ENCODE data around the gene SRP19.
A peak's percentile ranks its signal among the peaks of the same experiment; 100 is the strongest.

The SRP19 gene

DNA sequence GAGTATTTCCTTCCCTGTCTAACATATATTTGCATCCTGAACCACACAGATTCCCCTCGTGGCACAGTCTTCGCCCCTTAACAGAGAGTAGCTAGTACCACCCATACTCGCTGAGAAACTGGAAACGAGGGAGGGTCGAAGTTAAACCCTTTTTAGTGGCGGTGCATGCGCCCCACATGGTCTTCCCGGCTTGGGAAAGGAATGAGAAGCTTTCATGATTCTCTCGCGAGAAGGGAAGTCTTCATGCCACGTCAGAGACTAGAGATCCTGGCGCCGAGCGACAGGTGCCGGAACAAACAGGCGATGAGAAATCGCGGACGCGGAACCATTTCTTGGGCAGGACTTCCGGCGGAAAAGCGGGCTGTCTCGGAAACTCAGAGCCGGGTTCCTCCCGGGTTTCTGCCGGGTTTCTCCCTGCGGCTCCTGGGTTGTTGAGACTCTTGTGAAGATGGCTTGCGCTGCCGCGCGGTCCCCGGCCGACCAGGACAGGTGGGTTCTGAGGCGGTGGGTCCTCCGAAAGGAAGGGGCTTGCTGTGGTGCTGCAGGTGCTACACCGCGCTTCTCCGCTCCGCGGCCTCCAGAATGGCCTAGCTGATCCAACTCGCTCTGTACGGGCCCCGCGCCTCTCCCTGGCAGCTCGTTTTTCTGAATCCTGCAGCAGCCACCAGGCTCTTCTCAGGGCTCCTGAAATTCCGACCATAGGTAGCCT is at the start of gene SRP19:
Gene SRP19, plus strand, starts transcription at position 359 of the 709 bp plus-strand sequence. Its CDS starts 90 bp downstream, at position 449.
- DNase-seq (ENCODE audit: extremely low read depth, low read depth): peak; percentile 95
- TF ChIP-seq, protein P1, sequence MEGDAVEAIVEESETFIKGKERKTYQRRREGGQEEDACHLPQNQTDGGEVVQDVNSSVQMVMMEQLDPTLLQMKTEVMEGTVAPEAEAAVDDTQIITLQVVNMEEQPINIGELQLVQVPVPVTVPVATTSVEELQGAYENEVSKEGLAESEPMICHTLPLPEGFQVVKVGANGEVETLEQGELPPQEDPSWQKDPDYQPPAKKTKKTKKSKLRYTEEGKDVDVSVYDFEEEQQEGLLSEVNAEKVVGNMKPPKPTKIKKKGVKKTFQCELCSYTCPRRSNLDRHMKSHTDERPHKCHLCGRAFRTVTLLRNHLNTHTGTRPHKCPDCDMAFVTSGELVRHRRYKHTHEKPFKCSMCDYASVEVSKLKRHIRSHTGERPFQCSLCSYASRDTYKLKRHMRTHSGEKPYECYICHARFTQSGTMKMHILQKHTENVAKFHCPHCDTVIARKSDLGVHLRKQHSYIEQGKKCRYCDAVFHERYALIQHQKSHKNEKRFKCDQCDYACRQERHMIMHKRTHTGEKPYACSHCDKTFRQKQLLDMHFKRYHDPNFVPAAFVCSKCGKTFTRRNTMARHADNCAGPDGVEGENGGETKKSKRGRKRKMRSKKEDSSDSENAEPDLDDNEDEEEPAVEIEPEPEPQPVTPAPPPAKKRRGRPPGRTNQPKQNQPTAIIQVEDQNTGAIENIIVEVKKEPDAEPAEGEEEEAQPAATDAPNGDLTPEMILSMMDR (IDR thresholded peaks at IDR 0.05; ENCODE audit: low read depth, low read length, missing control alignments): no peak
- H3K4me3 ChIP-seq (replicated peaks; ENCODE audit: low read depth, low read length): peak within 1 kb of the TSS; percentile 95

DNA sequence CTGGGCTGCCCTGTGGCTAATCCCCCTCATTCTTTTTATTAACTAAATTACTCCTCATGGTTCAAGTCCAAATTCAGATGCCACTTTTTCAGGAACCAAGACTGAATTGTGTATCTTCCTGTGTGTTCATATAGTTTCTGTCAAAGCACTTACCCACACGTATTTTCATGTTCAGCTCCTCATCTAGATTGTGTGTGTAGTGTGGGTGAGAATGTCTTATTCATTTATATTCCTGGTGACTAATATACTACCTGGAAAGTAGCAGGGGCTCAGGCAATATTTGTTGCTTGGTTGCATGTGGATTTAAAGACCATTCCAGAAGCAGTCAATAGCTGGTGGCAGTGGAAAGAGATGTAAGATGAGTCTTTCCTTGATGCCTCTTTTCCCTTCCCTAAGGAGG is 48.5 kb upstream of the SRP19 start:
- no peak overlapping the region for H3K4me3 ChIP-seq (replicated peaks; ENCODE audit: low read depth, low read length)
- DNase-seq (ENCODE audit: extremely low read depth, low read depth): no peak
- TF ChIP-seq, protein P1 (IDR thresholded peaks at IDR 0.05; ENCODE audit: low read depth, low read length, missing control alignments): no peak

DNA sequence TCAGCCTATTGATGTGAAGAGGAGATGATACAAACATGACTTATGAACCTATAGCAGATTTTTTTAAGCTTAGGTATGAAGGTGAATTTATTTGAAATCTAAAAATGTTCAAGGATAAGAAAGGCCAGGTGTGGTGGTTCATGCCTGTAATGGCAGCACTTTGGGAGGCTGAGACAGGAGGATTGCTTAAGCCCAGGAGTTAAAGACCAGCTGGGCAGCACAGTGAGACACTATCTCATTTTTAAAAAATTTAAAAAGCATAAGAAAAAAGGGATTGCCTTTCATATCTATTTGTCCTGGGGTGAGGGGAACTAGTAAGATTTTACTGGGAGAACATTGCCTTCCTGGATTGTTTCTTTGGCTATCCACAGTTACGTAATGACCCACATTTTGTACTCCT is 40.8 kb upstream of the SRP19 start:
- H3K4me3 ChIP-seq (replicated peaks; ENCODE audit: low read depth, low read length): no peak overlapping the region
- DNase-seq (ENCODE audit: extremely low read depth, low read depth): no peak
- TF ChIP-seq, protein P1 (IDR thresholded peaks at IDR 0.05; ENCODE audit: low read depth, low read length, missing control alignments): no peak

DNA sequence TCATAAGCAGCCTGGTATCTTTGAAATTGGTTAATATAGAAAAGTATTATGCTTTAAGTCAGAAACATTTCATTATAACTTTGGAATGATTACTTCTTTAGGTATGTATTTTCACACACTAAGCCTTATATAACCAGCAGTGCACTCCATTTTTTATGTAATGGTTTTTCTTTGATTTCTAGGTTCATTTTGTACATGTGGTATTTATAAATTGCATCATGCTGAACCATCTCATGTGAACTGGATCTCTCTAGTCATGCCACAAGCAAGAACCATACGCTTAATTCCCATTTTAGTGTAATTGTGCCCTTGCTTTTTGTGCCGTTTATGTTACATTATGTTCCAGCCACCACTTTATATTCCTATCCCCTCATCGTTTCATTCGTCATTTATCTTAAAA is 38.6 kb upstream of the SRP19 start:
- no peak for DNase-seq (ENCODE audit: extremely low read depth, low read depth)
- TF ChIP-seq, protein P1 (IDR thresholded peaks at IDR 0.05; ENCODE audit: low read depth, low read length, missing control alignments): no peak
- H3K4me3 ChIP-seq (replicated peaks; ENCODE audit: low read depth, low read length): no peak overlapping the region

DNA sequence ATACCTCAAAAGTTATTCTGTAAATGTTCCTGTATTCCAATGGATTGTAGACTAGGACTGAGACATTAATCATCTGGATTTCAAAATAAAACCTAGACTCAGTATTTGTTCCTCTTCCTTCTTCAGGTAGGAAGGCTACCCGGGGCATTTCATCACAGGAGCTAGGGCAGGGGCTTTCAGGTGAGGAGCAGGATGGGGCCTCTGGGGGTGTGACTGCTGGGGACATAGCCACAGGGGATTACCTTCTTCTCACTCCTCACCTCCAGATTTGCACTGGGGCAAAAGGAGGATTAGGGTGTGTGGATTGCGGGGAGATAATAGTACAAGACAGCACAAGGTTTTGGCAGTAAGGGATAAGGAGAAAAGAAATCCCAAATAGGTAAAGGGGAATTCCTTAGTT is 37.9 kb upstream of the SRP19 start:
- H3K4me3 ChIP-seq (replicated peaks; ENCODE audit: low read depth, low read length): no peak overlapping the region
- DNase-seq (ENCODE audit: extremely low read depth, low read depth): no peak
- TF ChIP-seq, protein P1 (IDR thresholded peaks at IDR 0.05; ENCODE audit: low read depth, low read length, missing control alignments): no peak

DNA sequence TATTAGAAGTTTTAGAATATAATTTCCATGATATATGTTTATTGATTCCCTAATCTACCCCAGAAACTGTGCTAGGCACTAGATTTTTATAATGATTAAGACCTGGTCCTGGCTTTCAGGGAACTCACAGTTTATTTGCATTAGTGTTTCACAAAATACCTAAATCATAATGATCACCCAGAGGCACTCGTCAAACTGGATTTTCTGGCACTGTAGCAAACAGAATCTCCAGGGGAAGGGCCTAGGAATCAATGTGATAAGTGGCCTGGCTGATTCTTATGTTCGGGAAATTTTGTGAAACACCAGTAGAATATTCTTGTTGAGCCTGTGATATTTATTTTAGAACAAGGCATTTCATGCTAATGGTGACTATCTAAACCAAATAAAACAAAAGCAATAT is 37.4 kb upstream of the SRP19 start:
- TF ChIP-seq, protein P1 (IDR thresholded peaks at IDR 0.05; ENCODE audit: low read depth, low read length, missing control alignments): no peak
- H3K4me3 ChIP-seq (replicated peaks; ENCODE audit: low read depth, low read length): no peak overlapping the region
- no peak for DNase-seq (ENCODE audit: extremely low read depth, low read depth)

DNA sequence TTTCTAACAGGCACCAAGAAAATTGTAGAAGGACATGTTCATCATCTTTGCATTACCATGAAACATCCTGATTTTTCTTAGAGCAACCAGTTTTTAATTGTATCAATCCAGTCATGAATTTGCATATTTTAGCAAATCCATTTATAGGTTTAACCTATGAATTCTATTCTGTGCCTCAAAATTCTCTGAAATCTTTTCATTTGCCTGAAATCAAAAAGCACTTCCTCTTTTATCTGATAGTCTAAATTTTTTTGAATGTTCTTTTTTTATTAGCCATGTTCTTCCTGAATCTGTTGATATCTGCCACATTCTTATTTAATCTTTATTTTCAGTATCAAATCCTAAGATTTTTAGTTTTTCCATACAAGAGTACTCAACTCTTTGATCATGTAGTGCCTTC is 36.9 kb upstream of the SRP19 start:
- TF ChIP-seq, protein P1 (IDR thresholded peaks at IDR 0.05; ENCODE audit: low read depth, low read length, missing control alignments): no peak
- no peak for DNase-seq (ENCODE audit: extremely low read depth, low read depth)
- no peak overlapping the region for H3K4me3 ChIP-seq (replicated peaks; ENCODE audit: low read depth, low read length)

All from HFF-Myc (cell line).